ENCODE data around the gene RANBP17. TPM values are rescaled to one million over a fixed set of nuclear protein-coding genes. Genes with fewer than 3 reads are reported as not detected.

Gene RANBP17
- total and polyA plus RNA-seq, 9 of the 15 experiments (the other 6 are each of a cell fraction or from before 2014, with no cell fraction given): not detected

DNA sequence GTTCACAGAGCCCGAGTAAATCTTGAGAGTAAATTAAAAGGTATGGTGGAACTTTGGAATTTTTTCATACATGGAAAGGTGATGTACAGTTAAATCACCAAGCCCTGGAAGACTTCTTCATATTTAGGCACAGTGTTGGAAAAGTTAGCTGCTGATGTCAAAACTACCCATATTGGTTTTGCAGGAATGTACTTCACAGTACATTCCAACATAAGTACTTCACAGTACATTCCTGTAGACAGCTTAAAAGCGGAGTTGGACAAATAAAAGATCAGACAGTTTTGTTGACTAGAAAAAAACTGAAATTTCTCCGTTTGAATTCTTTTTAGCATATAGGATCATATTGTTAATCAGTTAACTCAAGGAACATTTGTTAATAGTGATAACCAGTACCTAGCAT lies 1.8 kb downstream of the RANBP17 start (continued):
- TF ChIP-seq RBBP5 (IDR thresholded peaks at IDR 0.05; ENCODE audit: borderline replicate concordance, insufficient read depth, low read length, poor library complexity, severe bottlenecking) (no peak), MTA3 (IDR thresholded peaks at IDR 0.05; ENCODE audit: borderline replicate concordance) (no peak), ATF3 (IDR thresholded peaks at IDR 0.05) (no peak), ATF3 (CRISPR knock-in tag; conservative IDR thresholded peaks at IDR 0.05) (no peak), HINFP (tag; conservative IDR thresholded peaks at IDR 0.05; ENCODE audit: low read depth) (no peak)
- TF ChIP-seq, protein P1, sequence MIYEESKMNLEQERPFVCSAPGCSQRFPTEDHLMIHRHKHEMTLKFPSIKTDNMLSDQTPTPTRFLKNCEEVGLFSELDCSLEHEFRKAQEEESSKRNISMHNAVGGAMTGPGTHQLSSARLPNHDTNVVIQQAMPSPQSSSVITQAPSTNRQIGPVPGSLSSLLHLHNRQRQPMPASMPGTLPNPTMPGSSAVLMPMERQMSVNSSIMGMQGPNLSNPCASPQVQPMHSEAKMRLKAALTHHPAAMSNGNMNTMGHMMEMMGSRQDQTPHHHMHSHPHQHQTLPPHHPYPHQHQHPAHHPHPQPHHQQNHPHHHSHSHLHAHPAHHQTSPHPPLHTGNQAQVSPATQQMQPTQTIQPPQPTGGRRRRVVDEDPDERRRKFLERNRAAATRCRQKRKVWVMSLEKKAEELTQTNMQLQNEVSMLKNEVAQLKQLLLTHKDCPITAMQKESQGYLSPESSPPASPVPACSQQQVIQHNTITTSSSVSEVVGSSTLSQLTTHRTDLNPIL (CRISPR knock-in tag; IDR thresholded peaks at IDR 0.05): no peak

DNA sequence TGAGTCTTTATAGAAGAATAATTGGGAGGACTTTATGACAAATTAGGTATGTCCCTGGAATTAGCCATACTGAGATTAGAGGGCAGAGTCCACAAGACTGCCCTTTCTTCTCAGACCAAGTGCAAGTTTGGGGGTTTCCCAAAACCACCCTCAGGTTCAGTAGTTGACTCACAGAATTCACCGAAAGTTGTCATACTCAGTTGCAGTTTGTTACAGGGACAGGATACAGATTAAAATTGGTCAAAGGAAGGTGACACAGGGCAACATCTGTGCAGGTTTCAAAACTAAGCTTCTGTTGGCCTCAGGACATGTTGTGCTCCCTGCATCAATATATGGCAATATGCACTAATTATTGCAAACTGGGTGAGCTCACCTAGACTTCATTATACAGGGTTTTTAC lies 3.8 kb downstream of the RANBP17 start:
- intact Hi-C loops (cut with micrococcal nuclease) (no loop called here), in situ Hi-C loops (cut with MboI) (no loop called here)
- Histone ChIP-seq H3K79me2 (ENCODE audit: control insufficient read depth, insufficient read depth, low read length) (no peaks in the 10 kb centered on the region), H3K36me3 (ENCODE audit: control insufficient read depth, insufficient read depth, low read length) (no peaks in the 10 kb centered on the region), H3K9ac (ENCODE audit: insufficient read depth in 1 of 2, low read depth in 2 of 2, low read length in 2 of 2) (no peak overlapping the region), H3K9me1 (ENCODE audit: control insufficient read depth, insufficient read depth, low read length) (no peaks in the 10 kb centered on the region), H3K4me2 (ENCODE audit: insufficient read depth, low read length) (no peak overlapping the region), H3K27ac (ENCODE audit: extremely low read depth, low read depth, low read length) (no peak overlapping the region), H3K4me1 (replicated peaks in 1 of 2; ENCODE audit: control insufficient read depth in 2 of 2, insufficient read depth in 2 of 2, low read length in 2 of 2) (no peaks in the 10 kb centered on the region), H4K20me1 (replicated peaks; ENCODE audit: control insufficient read depth, insufficient read depth, low read length) (no peaks in the 10 kb centered on the region), H3K9me3 (replicated peaks; ENCODE audit: control insufficient read depth, insufficient read depth, low read depth, low read length) (no peaks in the 10 kb centered on the region), H3K27me3 (ENCODE audit: control insufficient read depth in 2 of 2, insufficient read depth in 2 of 2, low read length in 2 of 2) (no peaks in the 10 kb centered on the region), H2AFZ (ENCODE audit: low read depth, low read length) (no peak overlapping the region), H3K4me3 (no peak overlapping the region)
- DNase-seq (ENCODE audit: extremely low read depth in 1 of 4, low spot score in 3 of 4) (no peak), ATAC-seq (no peak), FAIRE-seq (no peak)
- ChIA-PET CTCF (ENCODE audit: low intra/inter-chr PET ratio) (no interaction called here), POLR2A (interaction anchor here (0.5 kb wide), 1 partner anchor 13 kb away, joined by 3 read pairs; no protein-coding TSS in a partner anchor)
- 0% methylated on average over 1 of the region's 1 CpG for WGBS (ENCODE audit: insufficient coverage, low coverage, missing lambda C conversion rate)
- no TSS peak for BruUV-seq (replicated peaks)
- TF ChIP-seq NEUROD1 (IDR thresholded peaks at IDR 0.05; ENCODE audit: borderline replicate concordance, low read depth, low read length, partially characterized antibody) (no peak), BHLHE40 (IDR thresholded peaks at IDR 0.05; ENCODE audit: low read length) (no peak), NR2C2 (CRISPR knock-in tag; IDR thresholded peaks at IDR 0.05) (no peak), NR2C2 (tag; IDR thresholded peaks at IDR 0.05) (no peak), NFIX (CRISPR knock-in tag; IDR thresholded peaks at IDR 0.05; ENCODE audit: low read depth) (no peak), RBM39 (optimal IDR thresholded peaks at IDR 0.05; ENCODE audit: low read depth, low read length) (no peak), KHSRP (IDR thresholded peaks at IDR 0.05) (no peak), LEF1 (IDR thresholded peaks at IDR 0.05) (no peak)
- TF ChIP-seq, protein P2, sequence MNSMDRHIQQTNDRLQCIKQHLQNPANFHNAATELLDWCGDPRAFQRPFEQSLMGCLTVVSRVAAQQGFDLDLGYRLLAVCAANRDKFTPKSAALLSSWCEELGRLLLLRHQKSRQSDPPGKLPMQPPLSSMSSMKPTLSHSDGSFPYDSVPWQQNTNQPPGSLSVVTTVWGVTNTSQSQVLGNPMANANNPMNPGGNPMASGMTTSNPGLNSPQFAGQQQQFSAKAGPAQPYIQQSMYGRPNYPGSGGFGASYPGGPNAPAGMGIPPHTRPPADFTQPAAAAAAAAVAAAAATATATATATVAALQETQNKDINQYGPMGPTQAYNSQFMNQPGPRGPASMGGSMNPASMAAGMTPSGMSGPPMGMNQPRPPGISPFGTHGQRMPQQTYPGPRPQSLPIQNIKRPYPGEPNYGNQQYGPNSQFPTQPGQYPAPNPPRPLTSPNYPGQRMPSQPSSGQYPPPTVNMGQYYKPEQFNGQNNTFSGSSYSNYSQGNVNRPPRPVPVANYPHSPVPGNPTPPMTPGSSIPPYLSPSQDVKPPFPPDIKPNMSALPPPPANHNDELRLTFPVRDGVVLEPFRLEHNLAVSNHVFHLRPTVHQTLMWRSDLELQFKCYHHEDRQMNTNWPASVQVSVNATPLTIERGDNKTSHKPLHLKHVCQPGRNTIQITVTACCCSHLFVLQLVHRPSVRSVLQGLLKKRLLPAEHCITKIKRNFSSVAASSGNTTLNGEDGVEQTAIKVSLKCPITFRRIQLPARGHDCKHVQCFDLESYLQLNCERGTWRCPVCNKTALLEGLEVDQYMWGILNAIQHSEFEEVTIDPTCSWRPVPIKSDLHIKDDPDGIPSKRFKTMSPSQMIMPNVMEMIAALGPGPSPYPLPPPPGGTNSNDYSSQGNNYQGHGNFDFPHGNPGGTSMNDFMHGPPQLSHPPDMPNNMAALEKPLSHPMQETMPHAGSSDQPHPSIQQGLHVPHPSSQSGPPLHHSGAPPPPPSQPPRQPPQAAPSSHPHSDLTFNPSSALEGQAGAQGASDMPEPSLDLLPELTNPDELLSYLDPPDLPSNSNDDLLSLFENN (IDR thresholded peaks at IDR 0.05; ENCODE audit: low read depth in 2 of 2, low read length in 2 of 2): no peak

Data from K562 (cell line).